GM18517 (cell line): ENCODE measurements around the gene HOXB6.

Experiments
- ATAC-seq: cut with Tn5 transposase; IDR thresholded peaks from one replicate; pipeline ENCODE4 v1.9.1; 2021; ENCODE audit warnings: mild to moderate bottlenecking, moderate library complexity; ENCODE audit not compliant: unreplicated experiment

Gene HOXB6

GRCh38 chr17:48596000-48596734 is 8.6 kb downstream of the HOXB6 start:
- no peak for ATAC-seq

DNA sequence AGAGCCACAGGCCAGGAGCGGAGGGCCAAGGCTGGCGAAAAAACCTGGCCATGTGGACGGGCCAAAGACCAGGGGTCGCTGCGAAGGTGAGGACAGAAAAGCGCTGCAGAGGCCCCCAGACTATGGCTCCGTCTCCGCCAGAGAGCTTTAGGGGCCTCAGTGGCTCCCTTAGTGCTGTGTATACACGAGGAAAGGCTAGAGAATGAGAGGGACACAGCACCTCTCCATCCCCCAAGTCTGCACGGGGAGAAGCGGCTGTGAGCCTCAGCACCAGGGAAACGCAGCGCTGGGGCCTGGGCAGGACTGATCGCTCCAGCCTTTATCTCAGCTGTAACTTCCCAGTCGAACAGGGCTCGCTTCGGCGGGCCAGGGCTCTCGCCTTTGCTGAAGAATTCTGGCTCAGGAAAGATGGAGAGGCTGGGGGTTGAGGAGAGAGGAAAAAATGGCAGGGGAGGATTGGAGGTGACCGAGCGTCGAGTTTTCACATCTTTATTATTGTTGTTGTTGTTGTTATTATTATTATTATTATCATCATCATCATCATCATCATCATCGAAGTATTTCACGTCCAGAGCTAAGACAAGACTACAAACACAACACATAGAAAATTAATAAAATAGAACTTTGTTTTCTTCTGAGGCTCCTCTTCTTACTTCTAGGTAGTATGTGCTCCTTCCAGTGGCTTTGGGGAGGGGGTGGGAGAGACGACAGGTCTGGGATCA is 9.3 kb downstream of the HOXB6 start:
- no peak for ATAC-seq

DNA sequence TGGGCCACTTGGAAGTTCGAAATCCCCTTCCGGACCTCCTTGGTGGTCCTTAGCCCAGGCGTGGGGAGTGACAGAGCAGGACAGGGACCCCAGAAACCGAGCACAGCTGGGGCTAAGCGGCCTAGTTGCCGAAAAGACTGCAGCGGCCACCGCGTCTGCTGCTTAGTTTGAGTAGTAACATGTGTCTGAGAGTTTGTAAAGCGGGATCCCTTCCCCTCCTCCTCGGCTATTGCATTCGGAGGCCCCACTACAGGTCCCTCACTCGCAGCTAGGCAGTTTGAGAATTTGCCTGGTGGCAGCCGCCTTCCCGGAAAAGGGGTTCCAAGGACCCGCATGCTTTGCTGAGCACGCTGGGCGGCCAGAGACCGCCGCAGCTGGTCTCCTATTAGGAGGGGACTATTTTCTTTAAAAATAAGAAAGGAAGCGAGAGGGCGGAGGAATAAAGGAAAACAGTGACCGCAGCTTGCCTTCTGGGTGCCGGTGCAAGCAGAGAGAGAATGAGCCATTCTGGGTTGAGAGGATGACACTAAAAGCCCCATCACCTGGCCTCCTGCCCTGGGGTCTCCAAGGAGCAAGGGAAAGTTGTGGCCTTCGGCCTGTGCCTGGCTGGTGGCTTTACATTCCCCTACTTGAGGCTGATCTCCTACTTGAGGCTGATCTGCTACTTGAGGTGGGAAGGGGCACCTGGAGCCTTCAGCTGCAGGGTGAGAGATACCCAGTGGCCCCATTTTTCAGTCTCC is 10.1 kb downstream of the HOXB6 start:
- no peak for ATAC-seq

DNA sequence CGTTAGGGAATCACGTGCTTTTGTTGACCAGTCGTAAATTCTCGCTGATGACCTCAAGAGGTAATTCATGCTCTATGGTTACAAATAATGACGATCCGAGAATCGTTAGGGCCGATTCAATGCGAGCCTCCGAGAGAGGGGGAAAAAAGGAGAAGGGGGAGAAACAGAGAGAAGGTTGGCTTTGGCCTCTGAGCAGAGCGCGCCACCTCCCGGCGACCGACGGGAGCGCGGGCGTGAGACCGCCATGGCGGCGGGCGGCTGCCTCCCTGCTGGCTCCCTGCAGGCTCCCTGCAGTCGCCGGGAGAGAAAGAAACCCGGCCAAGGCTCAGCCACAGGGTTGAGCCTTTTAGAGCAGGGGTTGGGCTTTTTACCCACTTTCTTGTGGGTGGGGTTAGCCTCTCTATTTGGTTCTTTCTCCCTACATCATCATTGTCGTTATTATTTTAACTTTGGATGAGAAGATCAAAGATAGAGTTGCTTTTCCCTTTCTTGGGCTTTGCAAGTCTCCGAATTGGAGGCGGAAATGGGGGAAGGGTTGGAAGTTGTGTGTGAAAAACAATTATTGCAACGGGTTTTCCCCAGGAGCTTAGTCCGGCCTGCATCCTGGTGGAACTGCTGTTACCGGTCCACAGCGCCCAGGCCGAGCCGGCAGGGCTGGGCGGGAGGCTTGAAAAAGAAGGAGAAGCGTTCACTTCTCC is 10.8 kb downstream of the HOXB6 start:
- peak; percentile 42 for ATAC-seq

DNA sequence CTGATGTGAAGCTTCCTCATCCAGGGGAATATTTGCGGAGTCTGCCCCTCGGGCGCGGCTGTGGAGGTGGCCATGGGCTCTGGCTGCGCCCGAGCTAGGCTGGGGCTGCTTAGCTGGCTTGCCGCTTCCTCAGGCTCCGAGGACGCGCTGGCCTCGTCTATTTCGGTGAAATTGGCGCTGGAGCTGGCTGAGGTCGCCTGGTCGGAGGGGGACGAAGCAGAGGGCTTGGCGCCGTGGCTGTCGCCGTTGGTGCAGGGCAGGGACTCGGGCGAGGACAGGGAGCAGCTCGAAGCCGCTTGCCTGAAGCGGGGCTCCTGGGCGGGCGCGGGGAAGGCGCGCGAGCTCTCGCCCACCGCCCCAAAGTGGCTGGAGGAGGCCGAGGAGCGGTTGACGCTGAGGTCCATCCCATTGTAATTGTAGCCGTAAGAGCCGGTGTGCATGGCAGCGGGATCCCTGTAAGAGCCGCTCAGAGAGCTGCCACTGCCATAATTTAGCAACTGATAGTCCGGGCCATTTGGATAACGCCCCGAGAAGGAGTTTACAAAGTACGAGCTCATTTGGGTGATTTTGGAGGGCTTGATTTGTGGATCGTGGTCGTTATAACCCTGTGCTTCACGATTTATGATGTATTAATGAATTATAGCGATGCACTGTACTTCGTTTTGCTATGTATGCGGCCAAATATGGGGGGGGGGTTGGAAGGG is 11.5 kb downstream of the HOXB6 start, which contains the start of gene HOXB5:
Gene HOXB5, minus strand, starts transcription at position 654 of the 704 bp plus-strand sequence. Its CDS starts 97 bp downstream, at position 557.
- no peak for ATAC-seq

DNA sequence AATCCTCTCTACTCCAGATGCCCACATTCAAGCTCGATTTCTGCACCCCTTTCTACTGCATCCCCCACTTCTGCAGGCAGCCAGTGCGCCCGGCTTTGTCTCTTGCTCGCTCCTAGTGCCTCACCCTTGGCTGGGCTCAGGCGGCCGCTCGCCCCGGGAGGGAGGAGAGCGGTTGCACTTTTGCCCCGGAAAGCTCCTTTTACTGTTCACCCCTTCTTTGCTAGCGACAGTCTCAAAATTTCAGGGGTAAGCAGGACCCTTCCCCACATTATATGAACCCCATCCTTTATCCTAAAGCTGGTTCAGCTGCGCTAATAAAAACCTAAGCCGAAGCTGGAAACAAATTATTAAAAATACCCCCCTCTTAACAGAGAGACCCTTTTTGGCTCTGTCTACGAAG is 12.2 kb downstream of the HOXB6 start:
- no peak for ATAC-seq

DNA sequence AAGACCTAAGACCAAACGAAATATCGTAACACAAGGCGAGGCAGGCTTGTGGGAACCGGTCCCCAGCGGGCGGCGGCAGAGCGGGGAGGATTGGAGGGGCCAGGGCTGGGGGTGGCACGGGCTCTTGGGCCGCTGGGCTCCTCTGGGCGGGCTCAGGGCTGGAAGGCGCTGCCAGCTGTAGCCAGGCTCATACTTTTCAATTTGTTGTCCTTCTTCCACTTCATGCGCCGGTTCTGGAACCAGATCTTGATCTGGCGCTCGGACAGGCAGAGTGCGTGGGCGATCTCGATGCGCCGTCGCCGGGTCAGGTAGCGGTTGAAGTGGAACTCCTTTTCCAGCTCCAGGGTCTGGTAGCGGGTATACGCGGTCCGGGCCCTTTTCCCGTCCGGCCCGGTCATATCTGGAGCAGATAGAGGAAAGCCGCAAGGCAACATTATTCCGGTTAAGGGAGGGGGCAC is 12.7 kb downstream of the HOXB6 start:
- ATAC-seq: no peak

DNA sequence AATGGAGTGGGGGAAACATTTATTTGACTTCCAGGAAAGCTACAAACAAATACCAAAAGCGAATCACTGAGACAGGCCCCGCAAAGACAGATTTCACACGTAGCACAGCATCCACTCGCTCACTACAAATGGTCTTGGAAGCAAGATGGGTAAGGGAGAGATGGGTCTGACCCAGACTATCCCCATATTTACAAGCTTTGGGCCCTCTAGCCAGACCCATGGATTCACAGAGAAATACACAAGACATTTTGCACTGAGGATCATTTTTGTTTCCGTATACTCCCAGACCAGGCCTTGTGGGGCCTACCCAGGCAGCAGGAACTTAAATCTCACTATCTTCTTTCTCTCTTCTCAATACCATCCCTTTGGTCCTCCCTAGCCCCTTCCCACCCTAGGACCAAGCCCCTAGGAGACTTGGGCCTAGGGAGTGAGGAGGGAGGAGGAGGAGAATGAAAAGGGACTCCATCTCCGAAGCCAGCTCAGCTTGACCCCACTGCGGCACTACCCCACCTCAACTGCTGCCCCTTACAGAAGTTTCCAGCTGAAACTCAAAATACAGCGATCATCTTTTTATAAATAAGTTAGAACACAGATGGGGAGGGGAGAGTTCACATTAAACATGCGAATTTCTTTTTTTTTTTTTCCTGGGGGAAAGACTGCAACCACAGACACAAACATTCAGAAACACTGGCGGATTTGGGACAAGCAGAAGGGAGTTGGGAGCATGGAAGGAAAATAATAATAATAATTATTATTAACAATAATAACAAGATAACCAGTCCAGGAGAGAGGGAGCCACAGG is 13.3 kb downstream of the HOXB6 start:
- no peak for ATAC-seq

- no peak for ATAC-seq
Observed at GRCh38 chr17:48590607-48591161, 14.1 kb downstream of the HOXB6 start.

DNA sequence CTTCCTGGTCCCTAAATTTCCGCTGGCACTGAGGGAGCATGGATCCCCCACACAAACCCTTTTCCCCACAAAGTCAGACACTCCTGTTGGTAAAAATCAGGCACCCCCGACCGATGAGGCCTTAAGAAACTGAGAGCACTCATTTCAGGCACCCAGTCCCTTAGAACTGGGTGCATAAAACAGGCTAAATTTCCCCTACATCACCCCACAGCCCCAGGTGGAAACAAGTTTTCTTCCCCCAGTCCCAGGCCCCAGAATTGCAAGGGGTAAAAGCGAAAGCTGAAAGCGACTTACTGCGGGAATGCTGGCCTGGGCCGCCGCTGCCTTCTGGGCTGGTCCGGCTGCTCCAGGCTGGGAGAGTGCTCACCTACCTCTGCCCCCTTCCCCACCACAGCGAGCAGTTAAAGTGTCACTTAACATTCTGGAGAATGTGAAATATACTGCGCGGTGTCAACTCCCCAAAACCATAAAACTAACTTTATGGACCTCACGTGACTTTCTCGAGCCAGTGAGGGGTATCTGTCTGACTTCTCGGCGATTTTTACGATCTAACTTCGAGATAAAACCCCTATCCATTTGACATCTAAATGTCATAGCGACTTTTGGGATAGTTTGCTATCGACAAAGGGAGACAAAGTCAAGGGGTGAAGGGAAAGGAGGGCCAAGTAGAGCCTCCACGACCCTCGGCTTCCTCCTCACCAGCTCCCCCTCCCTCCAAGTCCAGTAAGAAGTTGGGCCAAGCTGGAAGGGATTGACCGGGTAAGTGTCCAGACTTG is 14.8 kb downstream of the HOXB6 start, which contains the start of gene HOXB3:
Gene HOXB3, minus strand, starts transcription at position 411 of the 776 bp plus-strand sequence. CDS start 37,767 bp downstream, outside the sequence.
- no peak for ATAC-seq

GRCh38 chr17:48589060-48589830 is 15.5 kb downstream of the HOXB6 start:
- ATAC-seq: no peak

DNA sequence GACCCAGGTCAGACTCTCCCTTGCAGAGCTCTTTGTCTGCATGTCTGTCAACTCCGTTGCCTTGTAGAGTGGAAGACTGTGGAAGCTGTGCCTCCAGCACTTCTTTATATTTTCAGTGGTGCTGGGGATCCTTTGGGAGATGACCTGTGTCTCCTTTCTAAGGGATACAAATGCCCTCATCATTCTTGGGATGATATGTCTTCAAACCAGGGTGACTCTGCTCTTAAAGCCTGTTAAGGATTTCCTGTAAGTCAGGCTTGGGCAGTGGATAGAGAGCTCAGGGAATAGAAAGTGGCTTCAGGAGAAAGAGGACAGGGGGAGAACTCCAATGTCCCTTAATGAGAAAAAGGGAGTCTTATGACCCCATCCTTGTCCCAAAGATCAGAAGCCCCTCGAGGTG is 16.3 kb downstream of the HOXB6 start:
- no peak for ATAC-seq

DNA sequence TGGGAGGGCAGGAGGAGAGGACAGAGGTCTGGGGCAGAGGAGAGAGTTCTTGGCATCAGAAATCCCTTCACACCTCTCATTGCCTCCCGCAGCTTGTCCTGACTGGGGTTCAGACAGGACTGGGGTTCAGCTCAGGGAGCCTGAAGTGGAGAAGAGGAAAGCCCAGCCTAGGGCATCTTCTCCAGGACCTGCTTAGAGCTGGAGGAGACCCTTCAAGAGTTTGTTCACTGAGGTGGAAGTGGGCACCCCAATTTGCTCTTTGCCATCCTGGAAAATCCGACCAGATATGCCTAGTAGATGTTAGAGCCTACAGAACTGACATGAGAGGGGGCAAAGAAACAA is 16.7 kb downstream of the HOXB6 start:
- ATAC-seq: no peak

GRCh38 chr17:48587276-48588073 is 17.3 kb downstream of the HOXB6 start:
- no peak for ATAC-seq

GRCh38 chr17:48586355-48587258 is 18.2 kb downstream of the HOXB6 start:
- no peak for ATAC-seq

DNA sequence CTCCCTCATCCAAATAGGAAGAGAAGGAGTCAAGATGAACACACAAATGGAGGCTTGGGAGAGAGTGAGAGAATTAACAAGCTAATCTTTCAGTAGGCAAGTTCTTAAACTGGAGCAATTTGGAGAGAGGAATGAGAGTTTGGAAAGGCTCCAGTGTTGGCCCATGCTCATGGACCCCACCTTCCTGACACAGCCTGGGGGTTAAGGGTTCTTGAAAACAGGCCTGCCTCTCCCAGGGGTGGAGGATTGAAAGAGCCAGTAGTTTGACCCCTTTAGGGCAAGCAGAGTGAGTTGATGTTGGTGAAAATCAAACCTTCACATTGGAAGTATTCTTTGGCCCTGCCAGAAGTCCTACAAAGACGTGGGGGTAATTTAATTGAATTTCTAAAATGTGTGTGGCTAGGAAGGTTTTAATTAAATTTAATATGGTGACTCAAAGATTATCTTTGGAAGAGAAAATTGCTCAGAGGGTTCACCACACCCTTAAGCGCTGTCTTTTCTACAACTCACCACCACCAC is 20.5 kb downstream of the HOXB6 start:
- ATAC-seq: no peak
